SK-N-SH treated with all-trans-retinoic acid at 6 μM for 48 hours (cell line): Measurements from ENCODE around the gene UBE2D4.
A peak's percentile ranks its signal among the peaks of the same experiment; 100 is the strongest.
"Not testable (repeated sequence)": the region's sequence is repeated elsewhere in the genome, so short reads cannot be mapped to it uniquely, and the experiment has no call there.

Source experiments
- ATAC-seq: fragments of 200-7000 bp; cut with Tn5 transposase; 3 replicates; pipeline ENCODE4 v1.9.1; 2020; ENCODE audit warnings: mild to moderate bottlenecking, moderate library complexity
- ARNTL ChIP-seq: fragments of 450-650 bp; formaldehyde crosslinking; IDR thresholded peaks from 2 replicates; pipeline ENCODE4 v1.5.0; 2020; ENCODE audit warnings: low read depth, mild to moderate bottlenecking, moderate library complexity, borderline replicate concordance
- CSDC2 ChIP-seq: fragments of 250-450 bp; sonication (Bioruptor Pico); IDR thresholded peaks from 2 replicates; pipeline ENCODE4 v1.5.0; 2020; ENCODE audit warnings: mild to moderate bottlenecking, moderate library complexity
- ESRRG ChIP-seq: fragments of 250-450 bp; sonication (Bioruptor Pico); IDR thresholded peaks from 2 replicates; pipeline ENCODE4 v1.6.1; 2021; ENCODE audit warnings: mild to moderate bottlenecking
- GLIS3 ChIP-seq: fragments of 250-450 bp; sonication (Bioruptor Pico); IDR thresholded peaks from 2 replicates; pipeline ENCODE4 v1.5.0; 2020; ENCODE audit warnings: mild to moderate bottlenecking, moderate library complexity
- ISL1 ChIP-seq: fragments of 250-450 bp; sonication (Bioruptor Pico); IDR thresholded peaks from 2 replicates; pipeline ENCODE4 v2.1.2; 2022; ENCODE audit warnings: mild to moderate bottlenecking, moderate library complexity
- OSR1 ChIP-seq: fragments of 250-450 bp; sonication (Bioruptor Pico); IDR thresholded peaks from 2 replicates; pipeline ENCODE4 v1.8.0; 2022; ENCODE audit warnings: moderate library complexity, mild to moderate bottlenecking, inconsistent platforms
- PPARA ChIP-seq: fragments of 250-450 bp; sonication (Bioruptor Pico); IDR thresholded peaks from 2 replicates; pipeline ENCODE4 v1.5.0; 2020; ENCODE audit warnings: mild to moderate bottlenecking, borderline replicate concordance
- RARB ChIP-seq: fragments of 250-450 bp; sonication (Bioruptor Pico); IDR thresholded peaks from 2 replicates; pipeline ENCODE4 v1.8.0; 2021; ENCODE audit warnings: mild to moderate bottlenecking, moderate library complexity
- TCF4 ChIP-seq: fragments of 250-450 bp; sonication (Bioruptor Pico); IDR thresholded peaks from 2 replicates; pipeline ENCODE4 v1.8.0; 2021; ENCODE audit warnings: mild to moderate bottlenecking, moderate library complexity, borderline replicate concordance
- ZFP3 ChIP-seq: fragments of 250-450 bp; sonication (Bioruptor Pico); IDR thresholded peaks from 2 replicates; pipeline ENCODE4 v1.5.0; 2020; ENCODE audit warnings: mild to moderate bottlenecking, moderate library complexity
- ZNF565 ChIP-seq: fragments of 450-650 bp; formaldehyde crosslinking; conservative IDR thresholded peaks from 2 replicates; pipeline ENCODE4 v1.5.0; 2020; ENCODE audit warnings: low read depth, mild to moderate bottlenecking, moderate library complexity
- ZNF70 ChIP-seq: fragments of 450-650 bp; formaldehyde crosslinking; IDR thresholded peaks from 2 replicates; pipeline ENCODE4 v1.5.0; 2020; ENCODE audit warnings: mild to moderate bottlenecking, moderate library complexity
- ZNF8 ChIP-seq: fragments of 450-650 bp; formaldehyde crosslinking; IDR thresholded peaks from 2 replicates; pipeline ENCODE4 v1.5.0; 2020; ENCODE audit warnings: mild to moderate bottlenecking, moderate library complexity
- TF ChIP-seq, protein P1 (sequence below): fragments of 250-450 bp; sonication (Bioruptor Pico); IDR thresholded peaks from 2 replicates; pipeline ENCODE4 v1.8.0; 2020; ENCODE audit warnings: mild to moderate bottlenecking, moderate library complexity, borderline replicate concordance
- TF ChIP-seq, protein P2 (sequence below): fragments of 250-450 bp; sonication (Bioruptor Pico); IDR thresholded peaks from 2 replicates; pipeline ENCODE4 v1.5.1; 2020; ENCODE audit warnings: low read depth, mild to moderate bottlenecking, moderate library complexity
- TF ChIP-seq, protein P3 (sequence below): fragments of 250-450 bp; sonication (Bioruptor Pico); IDR thresholded peaks from 2 replicates; pipeline ENCODE4 v1.8.0; 2021; ENCODE audit warnings: low read depth, mild to moderate bottlenecking, moderate library complexity, borderline replicate concordance

Gene UBE2D4

GRCh38 chr7:43960933-43961332, 34.7 kb downstream of the UBE2D4 start (continued):
- TF ChIP-seq, protein P1, sequence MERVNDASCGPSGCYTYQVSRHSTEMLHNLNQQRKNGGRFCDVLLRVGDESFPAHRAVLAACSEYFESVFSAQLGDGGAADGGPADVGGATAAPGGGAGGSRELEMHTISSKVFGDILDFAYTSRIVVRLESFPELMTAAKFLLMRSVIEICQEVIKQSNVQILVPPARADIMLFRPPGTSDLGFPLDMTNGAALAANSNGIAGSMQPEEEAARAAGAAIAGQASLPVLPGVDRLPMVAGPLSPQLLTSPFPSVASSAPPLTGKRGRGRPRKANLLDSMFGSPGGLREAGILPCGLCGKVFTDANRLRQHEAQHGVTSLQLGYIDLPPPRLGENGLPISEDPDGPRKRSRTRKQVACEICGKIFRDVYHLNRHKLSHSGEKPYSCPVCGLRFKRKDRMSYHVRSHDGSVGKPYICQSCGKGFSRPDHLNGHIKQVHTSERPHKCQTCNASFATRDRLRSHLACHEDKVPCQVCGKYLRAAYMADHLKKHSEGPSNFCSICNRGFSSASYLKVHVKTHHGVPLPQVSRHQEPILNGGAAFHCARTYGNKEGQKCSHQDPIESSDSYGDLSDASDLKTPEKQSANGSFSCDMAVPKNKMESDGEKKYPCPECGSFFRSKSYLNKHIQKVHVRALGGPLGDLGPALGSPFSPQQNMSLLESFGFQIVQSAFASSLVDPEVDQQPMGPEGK (CRISPR knock-in tag), result no peak
- TF ChIP-seq ESRRG (CRISPR knock-in tag) (no peak), ISL1 (CRISPR knock-in tag) (no peak), RARB (no peak), GLIS3 (CRISPR knock-in tag) (no peak), ZNF8 (CRISPR knock-in tag) (no peak)
- TF ChIP-seq, protein P2, sequence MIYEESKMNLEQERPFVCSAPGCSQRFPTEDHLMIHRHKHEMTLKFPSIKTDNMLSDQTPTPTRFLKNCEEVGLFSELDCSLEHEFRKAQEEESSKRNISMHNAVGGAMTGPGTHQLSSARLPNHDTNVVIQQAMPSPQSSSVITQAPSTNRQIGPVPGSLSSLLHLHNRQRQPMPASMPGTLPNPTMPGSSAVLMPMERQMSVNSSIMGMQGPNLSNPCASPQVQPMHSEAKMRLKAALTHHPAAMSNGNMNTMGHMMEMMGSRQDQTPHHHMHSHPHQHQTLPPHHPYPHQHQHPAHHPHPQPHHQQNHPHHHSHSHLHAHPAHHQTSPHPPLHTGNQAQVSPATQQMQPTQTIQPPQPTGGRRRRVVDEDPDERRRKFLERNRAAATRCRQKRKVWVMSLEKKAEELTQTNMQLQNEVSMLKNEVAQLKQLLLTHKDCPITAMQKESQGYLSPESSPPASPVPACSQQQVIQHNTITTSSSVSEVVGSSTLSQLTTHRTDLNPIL (CRISPR knock-in tag), result no peak

DNA sequence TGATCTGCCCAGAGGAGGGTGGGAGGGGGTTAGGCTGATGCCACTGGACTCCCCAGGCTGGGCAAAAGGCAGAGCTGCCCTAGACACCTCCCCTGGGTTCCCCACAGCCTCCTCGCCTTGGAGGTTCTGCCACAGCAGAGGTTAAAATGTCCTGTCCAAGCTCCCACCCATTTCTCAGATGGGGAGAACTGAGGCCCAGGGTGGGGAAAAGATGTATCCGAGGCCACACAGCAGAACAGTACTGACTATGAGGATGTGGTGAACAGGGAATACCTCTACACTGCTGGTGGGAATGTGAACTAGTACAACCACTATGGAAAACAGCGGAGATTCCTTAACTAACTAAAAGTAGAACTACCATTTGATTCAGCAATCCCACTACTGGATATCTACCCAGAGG, 40.2 kb downstream of the UBE2D4 start:
- ATAC-seq, result not testable (repeated sequence)

DNA sequence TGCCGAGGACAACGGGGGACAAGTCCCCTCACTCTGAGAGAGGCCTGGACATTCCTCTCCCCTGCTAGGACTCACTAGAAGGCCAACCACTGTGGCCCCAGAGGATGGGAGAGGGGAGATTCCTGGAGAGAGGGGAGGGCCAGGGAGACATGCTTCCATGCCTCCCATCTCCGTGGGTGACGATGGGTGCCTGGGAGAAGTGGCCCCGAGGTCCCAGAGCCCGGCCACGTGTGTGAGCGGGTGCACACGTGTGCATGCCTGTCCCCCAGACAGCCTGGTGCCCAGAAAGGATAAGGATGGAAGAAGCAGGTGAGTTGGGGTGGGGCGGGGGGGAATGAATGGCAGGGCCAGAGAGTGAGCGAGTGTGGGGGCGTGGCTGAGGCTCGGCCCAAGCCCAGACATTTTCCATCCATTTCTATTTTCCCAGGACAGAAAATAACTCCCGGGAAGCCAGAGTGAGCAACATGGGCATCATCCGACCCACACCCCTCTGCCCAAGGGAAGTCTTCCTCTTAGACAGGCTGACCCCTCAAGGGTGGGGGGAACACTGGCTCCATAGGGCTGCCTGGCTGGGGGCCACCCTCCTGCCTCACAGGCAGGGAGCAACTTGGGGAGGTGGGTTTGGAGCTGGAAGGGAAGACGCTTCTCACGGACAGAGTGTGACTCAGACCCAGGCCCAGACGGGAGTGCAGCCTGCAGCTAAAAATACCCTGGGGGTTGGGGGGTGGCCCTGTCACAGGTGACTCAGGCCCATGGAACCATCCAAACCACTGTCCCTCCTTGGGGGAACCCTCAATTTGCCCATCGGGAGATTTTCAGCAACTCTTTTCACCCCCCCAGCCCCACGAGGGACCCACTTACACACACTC, 42.2 kb downstream of the UBE2D4 start:
- ATAC-seq, result peak; percentile 82

DNA sequence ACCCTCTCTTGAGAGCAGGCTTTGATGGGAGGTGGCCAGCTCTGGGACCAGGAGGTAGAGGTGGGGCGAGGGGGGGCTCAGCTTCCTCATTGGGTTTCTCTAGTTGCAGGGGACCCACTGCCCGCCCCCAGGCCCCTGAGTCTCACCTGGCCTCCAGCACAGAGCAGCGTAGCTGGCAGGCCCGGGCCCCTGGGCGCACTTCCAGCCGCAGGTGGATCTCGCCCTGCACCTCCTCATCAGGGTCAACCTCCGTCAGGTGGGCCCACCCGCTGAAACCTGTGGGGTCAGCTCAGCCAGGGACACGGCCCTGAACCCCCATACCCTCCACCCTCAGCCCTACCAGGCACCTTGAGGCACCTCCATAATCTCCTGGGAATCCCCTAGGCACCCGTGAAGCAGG, 43.4 kb downstream of the UBE2D4 start:
- ATAC-seq, result not testable (repeated sequence)

GRCh38 chr7:43970698-43971097, 44.5 kb downstream of the UBE2D4 start:
- ATAC-seq, result not testable (repeated sequence)

DNA sequence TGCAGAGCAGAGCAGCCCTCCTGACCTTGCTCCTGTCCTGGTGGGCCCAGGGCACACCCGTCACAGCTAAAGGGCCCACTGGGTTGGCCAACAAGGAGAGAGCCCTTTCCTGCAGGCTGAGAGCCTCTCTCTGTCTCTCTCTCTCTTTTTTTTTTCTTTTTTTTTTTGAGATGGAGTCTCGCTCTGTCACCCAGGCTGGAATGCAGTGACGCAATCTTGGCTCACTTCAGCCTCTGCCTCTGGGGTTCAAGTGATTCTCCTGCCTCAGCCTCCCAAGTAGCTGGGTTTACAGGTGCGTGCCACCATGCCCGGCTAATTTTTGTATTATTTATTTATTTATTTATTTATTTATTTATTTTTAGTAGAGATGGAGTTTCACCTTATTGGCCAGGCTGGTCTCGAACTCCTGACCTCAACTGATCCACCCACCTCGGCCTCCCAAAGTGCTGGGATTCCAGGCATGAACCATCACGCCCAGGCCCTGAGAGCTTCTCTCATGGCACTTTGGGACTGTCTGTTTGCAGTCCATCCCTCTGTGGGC, 47.9 kb downstream of the UBE2D4 start:
- not testable (repeated sequence) for ATAC-seq

GRCh38 chr7:43974725-43975482, 48.7 kb downstream of the UBE2D4 start:
- ATAC-seq, result not testable (repeated sequence)

DNA sequence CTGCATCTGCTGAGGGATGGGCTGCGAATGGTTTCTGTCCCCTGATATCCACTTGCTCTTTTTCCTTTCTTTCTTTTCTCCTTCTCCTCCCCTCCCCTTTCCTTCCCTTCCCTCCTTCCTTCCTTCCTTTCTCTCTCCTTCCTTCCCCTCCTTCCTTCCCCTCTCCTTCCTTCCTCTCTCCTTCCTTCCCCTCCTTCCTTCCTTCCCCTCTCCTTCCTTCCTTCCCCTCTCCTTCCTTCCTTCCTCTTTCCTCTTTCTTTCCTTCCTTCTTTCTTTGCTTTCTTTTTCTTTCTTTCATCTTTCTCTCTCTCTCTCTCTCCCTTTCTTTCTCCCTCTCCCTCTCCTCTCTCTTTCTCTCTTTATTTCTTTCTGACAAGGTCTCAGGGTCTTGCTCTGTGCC, 51.3 kb downstream of the UBE2D4 start:
- ATAC-seq, result no peak

DNA sequence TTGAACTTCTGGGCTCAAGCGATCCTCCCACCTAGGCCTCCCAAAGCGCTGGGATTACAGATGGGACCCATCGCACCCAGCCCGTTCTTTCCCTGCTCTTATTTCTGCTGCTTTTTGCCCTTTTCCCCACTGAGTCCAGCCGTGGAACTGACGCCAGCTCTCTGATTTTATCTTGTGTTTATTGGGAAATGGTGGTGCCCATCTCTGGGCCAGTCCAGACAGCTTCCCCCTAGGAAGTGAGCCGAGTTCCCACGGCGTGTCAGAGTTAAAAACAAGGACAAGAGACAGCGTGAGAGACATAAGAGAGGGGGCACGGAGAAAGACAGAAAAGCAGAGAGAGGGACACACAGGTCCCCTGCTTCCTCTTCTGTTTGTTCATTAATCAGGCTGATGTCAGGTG, 51.9 kb downstream of the UBE2D4 start:
- ATAC-seq, result peak; percentile 4; the same call in 1 of the 3 replicates

More for the DNA sequence above, 51.3 kb downstream of the UBE2D4 start:
- no peak for TF ChIP-seq PPARA
- no peak for TF ChIP-seq CSDC2 (CRISPR knock-in tag)
- no peak for TF ChIP-seq ARNTL (CRISPR knock-in tag)
- TF ChIP-seq TCF4 (CRISPR knock-in tag), result no peak
- no peak for TF ChIP-seq ZFP3 (CRISPR knock-in tag)
- TF ChIP-seq GLIS3 (CRISPR knock-in tag), result no peak
- TF ChIP-seq, protein P1 (CRISPR knock-in tag), result no peak
- no peak for TF ChIP-seq ZNF565
- TF ChIP-seq, protein P2 (CRISPR knock-in tag), result no peak
- TF ChIP-seq ZNF70, result no peak
- TF ChIP-seq, protein P3, sequence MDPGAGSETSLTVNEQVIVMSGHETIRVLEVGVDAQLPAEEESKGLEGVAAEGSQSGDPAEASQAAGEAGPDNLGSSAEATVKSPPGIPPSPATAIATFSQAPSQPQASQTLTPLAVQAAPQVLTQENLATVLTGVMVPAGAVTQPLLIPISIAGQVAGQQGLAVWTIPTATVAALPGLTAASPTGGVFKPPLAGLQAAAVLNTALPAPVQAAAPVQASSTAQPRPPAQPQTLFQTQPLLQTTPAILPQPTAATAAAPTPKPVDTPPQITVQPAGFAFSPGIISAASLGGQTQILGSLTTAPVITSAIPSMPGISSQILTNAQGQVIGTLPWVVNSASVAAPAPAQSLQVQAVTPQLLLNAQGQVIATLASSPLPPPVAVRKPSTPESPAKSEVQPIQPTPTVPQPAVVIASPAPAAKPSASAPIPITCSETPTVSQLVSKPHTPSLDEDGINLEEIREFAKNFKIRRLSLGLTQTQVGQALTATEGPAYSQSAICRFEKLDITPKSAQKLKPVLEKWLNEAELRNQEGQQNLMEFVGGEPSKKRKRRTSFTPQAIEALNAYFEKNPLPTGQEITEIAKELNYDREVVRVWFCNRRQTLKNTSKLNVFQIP (CRISPR knock-in tag), result no peak
- TF ChIP-seq OSR1 (CRISPR knock-in tag), result no peak
- no peak for TF ChIP-seq ZNF8 (CRISPR knock-in tag)

DNA sequence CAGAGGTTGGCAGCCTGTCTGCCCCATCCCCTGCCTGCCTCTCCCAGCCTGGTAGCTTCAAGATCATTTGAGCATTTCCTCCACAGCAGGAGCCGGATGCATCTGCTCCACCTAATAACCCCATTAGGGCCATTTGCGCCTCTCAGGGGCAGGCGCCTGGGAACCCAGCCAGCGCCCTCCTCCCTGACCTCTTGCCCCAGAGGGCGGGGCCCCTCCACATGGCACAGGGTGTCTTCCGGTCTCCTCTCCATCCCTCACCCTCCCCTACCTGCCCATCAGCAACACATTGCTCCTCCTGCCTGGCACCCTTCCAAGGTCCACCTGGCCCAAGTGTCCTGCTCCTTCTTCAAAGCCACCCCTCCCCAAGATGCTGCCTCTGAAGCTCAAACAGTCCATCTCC, 56.6 kb downstream of the UBE2D4 start:
- not testable (repeated sequence) for ATAC-seq
